Endothelial cell (in vitro differentiated cells): ENCODE results near the gene HIVEP3. TPM values are rescaled to one million over a fixed set of nuclear protein-coding genes. Genes with fewer than 3 reads are reported as not detected.
A peak's percentile ranks its signal among the peaks of the same experiment; 100 is the strongest.

ENCODE experiments used
- DNase-seq: peaks from one replicate; pipeline ENCODE4 v3.0.0; 2021; ENCODE audit warnings: low spot score
- H3K27ac Mint-ChIP-seq: one replicate; pipeline ENCODE4 v1.8.0; 2021; ENCODE audit warnings: mixed read lengths, inconsistent platforms; ENCODE audit not compliant: unreplicated experiment
- H3K27me3 Mint-ChIP-seq: one replicate; pipeline ENCODE4 v1.8.0; 2021; ENCODE audit warnings: mild to moderate bottlenecking, moderate library complexity, mixed read lengths, inconsistent platforms; ENCODE audit not compliant: unreplicated experiment
- H3K36me3 Mint-ChIP-seq: one replicate; pipeline ENCODE4 v1.8.0; 2021; ENCODE audit warnings: mild to moderate bottlenecking, low read depth, mixed read lengths, inconsistent platforms; ENCODE audit not compliant: unreplicated experiment
- H3K4me1 Mint-ChIP-seq: one replicate; pipeline ENCODE4 v1.8.0; 2021; ENCODE audit warnings: mild to moderate bottlenecking, mixed read lengths, inconsistent platforms; ENCODE audit not compliant: unreplicated experiment
- H3K4me3 Mint-ChIP-seq: one replicate; pipeline ENCODE4 v1.8.0; 2021; ENCODE audit warnings: mild to moderate bottlenecking, mixed read lengths, inconsistent platforms; ENCODE audit not compliant: unreplicated experiment
- H3K9me3 Mint-ChIP-seq: one replicate; pipeline ENCODE4 v1.8.0; 2021; ENCODE audit warnings: mixed read lengths, inconsistent platforms; ENCODE audit not compliant: unreplicated experiment
- total RNA-seq: library from RNA; stranded (reverse); fragmentation: NEBNext Ultra II Directional; extraction: Animal tissue kit (Norgen Biotek cat#: 25700); gene quantifications from one replicate; pipeline ENCODE4 v1.2.1, GENCODE V29; 2021; ENCODE audit not compliant: unreplicated experiment
- TF ChIP-seq, protein P1 (sequence below): fragments of 200-600 bp; sonication (generic); IDR thresholded peaks from one replicate; pipeline ENCODE4 v1.5.0; 2021; ENCODE audit warnings: antibody characterized with exemption; ENCODE audit not compliant: unreplicated experiment

Gene HIVEP3
- total RNA-seq, 1 donor from 2014 or later = 8.9 TPM

DNA sequence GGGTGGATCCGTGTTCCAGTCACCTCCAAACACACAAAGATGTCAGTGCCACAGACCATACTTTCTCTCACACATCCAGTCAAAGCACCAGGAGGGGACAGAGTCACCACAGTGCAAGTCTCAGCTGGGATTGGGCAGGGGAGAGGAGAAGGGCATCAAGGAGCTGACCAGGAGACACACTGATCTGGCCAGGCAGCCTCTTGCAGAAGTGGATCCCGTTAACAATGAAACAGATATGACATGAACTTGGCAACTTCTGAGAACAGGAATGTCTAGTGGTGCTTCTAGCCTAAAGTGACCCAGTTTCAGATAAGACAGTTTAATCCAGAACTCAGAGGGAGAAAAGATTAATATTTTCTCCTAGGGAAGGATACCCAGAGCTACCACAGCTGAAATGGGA, 71.0 kb downstream of the HIVEP3 start:
- H3K9me3 Mint-ChIP-seq = no peaks in the 10 kb centered on the region
- H3K4me1 Mint-ChIP-seq = peaks cover 34% of the 10 kb centered on the region
- peaks cover 4% of the 10 kb centered on the region for H3K27me3 Mint-ChIP-seq
- H3K4me3 Mint-ChIP-seq = no peak overlapping the region
- no peak overlapping the region for H3K27ac Mint-ChIP-seq
- TF ChIP-seq, protein P1, sequence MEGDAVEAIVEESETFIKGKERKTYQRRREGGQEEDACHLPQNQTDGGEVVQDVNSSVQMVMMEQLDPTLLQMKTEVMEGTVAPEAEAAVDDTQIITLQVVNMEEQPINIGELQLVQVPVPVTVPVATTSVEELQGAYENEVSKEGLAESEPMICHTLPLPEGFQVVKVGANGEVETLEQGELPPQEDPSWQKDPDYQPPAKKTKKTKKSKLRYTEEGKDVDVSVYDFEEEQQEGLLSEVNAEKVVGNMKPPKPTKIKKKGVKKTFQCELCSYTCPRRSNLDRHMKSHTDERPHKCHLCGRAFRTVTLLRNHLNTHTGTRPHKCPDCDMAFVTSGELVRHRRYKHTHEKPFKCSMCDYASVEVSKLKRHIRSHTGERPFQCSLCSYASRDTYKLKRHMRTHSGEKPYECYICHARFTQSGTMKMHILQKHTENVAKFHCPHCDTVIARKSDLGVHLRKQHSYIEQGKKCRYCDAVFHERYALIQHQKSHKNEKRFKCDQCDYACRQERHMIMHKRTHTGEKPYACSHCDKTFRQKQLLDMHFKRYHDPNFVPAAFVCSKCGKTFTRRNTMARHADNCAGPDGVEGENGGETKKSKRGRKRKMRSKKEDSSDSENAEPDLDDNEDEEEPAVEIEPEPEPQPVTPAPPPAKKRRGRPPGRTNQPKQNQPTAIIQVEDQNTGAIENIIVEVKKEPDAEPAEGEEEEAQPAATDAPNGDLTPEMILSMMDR = no peak
- DNase-seq = no peak
- H3K36me3 Mint-ChIP-seq = no peaks in the 10 kb centered on the region

- TF ChIP-seq, protein P1 = no peak
- H3K36me3 Mint-ChIP-seq = no peaks in the 10 kb centered on the region
- H3K9me3 Mint-ChIP-seq = no peaks in the 10 kb centered on the region
- H3K4me1 Mint-ChIP-seq = peaks cover 41% of the 10 kb centered on the region
- no peak overlapping the region for H3K4me3 Mint-ChIP-seq
- H3K27ac Mint-ChIP-seq = no peak overlapping the region
- no peak for DNase-seq
- H3K27me3 Mint-ChIP-seq = peaks cover 4% of the 10 kb centered on the region
Measured at GRCh38 chr1:41846625-41847405, 71.9 kb downstream of the HIVEP3 start.

DNA sequence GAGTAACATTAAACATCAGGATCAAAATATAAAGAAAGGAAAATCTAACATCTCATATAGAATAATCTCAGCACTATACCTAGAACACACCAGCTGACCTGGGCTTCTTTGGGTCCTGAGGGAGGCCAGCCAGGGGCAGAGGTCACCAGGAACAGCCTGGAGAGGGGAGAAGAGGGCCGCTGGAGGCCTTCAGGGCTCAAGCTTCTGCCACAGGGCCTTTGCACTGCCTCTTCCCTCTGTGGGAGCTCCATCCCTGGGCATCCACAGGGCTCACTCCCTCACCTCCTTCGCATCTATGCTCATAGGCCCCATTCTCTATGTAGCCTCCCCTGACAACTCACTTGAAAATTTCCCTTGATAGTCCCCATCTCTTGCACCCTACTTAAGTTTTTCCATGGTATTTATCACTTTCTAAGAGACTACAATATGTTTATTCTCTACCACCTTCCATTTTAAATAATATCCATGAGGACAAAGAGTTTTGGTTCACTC, 73.9 kb downstream of the HIVEP3 start:
- H3K4me1 Mint-ChIP-seq = peaks cover 32% of the 10 kb centered on the region
- no peak for DNase-seq
- H3K36me3 Mint-ChIP-seq = no peaks in the 10 kb centered on the region
- H3K9me3 Mint-ChIP-seq = no peaks in the 10 kb centered on the region
- TF ChIP-seq, protein P1 = no peak
- peaks cover 1% of the 10 kb centered on the region for H3K27me3 Mint-ChIP-seq
- H3K27ac Mint-ChIP-seq = no peak overlapping the region
- no peak overlapping the region for H3K4me3 Mint-ChIP-seq

DNA sequence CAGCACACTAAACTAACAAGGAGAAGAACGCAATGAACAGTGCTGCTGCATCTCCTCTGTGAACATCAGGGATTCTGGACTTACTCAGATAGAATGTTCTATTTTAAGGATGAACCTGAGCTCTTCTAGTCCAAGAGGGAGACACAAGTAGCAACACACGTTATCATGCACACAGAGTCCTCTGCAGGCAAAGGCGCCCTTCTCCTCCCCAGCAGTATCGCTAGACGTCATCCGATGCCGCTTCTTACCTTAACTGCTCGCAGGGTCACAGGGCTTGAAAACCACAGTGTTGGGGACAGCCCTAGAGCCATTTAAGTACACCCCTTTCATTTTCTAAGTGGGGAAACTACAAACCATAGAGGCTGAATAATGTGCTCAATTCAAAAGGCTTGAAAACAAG, 74.5 kb downstream of the HIVEP3 start:
- Mint-ChIP-seq H3K4me3 (no peak overlapping the region), H3K4me1 (peaks cover 31% of the 10 kb centered on the region), H3K27ac (no peak overlapping the region), H3K27me3 (peaks cover 1% of the 10 kb centered on the region), H3K36me3 (no peaks in the 10 kb centered on the region), H3K9me3 (no peaks in the 10 kb centered on the region)
- DNase-seq = no peak
- TF ChIP-seq, protein P1 = no peak

- H3K4me1 Mint-ChIP-seq = peaks cover 20% of the 10 kb centered on the region
- DNase-seq = no peak
- H3K36me3 Mint-ChIP-seq = peaks cover 2% of the 10 kb centered on the region
- H3K27ac Mint-ChIP-seq = peak overlapping the region; percentile 32
- H3K27me3 Mint-ChIP-seq = peaks cover 1% of the 10 kb centered on the region
- H3K4me3 Mint-ChIP-seq = no peak overlapping the region
- H3K9me3 Mint-ChIP-seq = no peaks in the 10 kb centered on the region
- TF ChIP-seq, protein P1 = no peak
Measured at GRCh38 chr1:41842993-41843755, 75.5 kb downstream of the HIVEP3 start.
